Gastrocnemius medialis (tissue), 4 donors: ENCODE data around the gene CRYAA. TPM values are rescaled to one million over a fixed set of nuclear protein-coding genes. Genes with fewer than 3 reads are reported as not detected.
"Not testable (repeated sequence)": the region's sequence is repeated elsewhere in the genome, so short reads cannot be mapped to it uniquely, and the experiment has no call there.

Experiments used
- ATAC-seq, 2 donors: fragments of 150-250 bp; one replicate each; pipeline ENCODE4 v1.9.1; 2016
- DNase-seq, 2 donors: peaks; one replicate each; pipeline ENCODE4 v3.0.0-alpha.2; 2019
- H3K27ac ChIP-seq, 4 donors: fragments of 200-600 bp; sonication (generic); 1 replicate in 1 of 4; 2 replicates in 3 of 4; pipeline ENCODE4 v1.5.1; 2016 to 2018; ENCODE audit warnings: mild to moderate bottlenecking in 2 of 4, moderate library complexity in 1 of 4
- H3K27me3 ChIP-seq, 3 donors: fragments of 200-600 bp; sonication (generic) in 2 of 3; 1 replicate in 1 of 3; 2 replicates in 2 of 3; pipeline versions ENCODE4 v1.5.1 to v1.6.0; 2016 to 2019; ENCODE audit warnings: mild to moderate bottlenecking in 1 of 3, moderate library complexity in 1 of 3
- H3K36me3 ChIP-seq, 2 donors: fragments of 200-600 bp; sonication (generic) in 1 of 2; one replicate each; pipeline ENCODE4 v1.5.1; 2017 to 2018
- H3K4me1 ChIP-seq, 2 donors: fragments of 200-600 bp; sonication (generic) in 1 of 2; one replicate each; pipeline ENCODE4 v1.5.1; 2016 to 2017; ENCODE audit warnings: mild to moderate bottlenecking in 2 of 2
- H3K4me3 ChIP-seq, 4 donors: fragments of 200-600 bp; sonication (generic) in 3 of 4; 1 replicate in 1 of 4; 2 replicates in 3 of 4; pipeline ENCODE4 v1.5.1; 2016 to 2019; ENCODE audit warnings: mild to moderate bottlenecking in 2 of 4
- H3K9me3 ChIP-seq, 3 donors: fragments of 200-600 bp; sonication (generic) in 2 of 3; 1 replicate in 1 of 3; 2 replicates in 2 of 3; pipeline ENCODE4 v1.5.1; 2016 to 2019
- POLR2A ChIP-seq, 2 donors: fragments of 450-650 bp; IDR thresholded peaks; one replicate each; pipeline ENCODE4 v1.6.1; 2017; ENCODE audit warnings: antibody characterized with exemption in 2 of 2, mild to moderate bottlenecking in 2 of 2, moderate library complexity in 2 of 2
- in situ Hi-C, 4 donors: fragments of 200-750 bp; cut with MboI; loops; one replicate each; pipeline versions ENCODE4 v1.15.0 to v1.8.0; 2017; ENCODE audit warnings: low sequenced_read_pairs in 4 of 4
- intact Hi-C: fragments of 100-400 bp; cut with DNase I; formaldehyde crosslinking; loops from one replicate; pipeline ENCODE4 v1.15.1; 2023; ENCODE audit warnings: low total_unique reads
- total RNA-seq, 4 donors: library from RNA; depleted of rRNA; stranded (reverse); fragments of >200 nt; gene quantifications; one replicate each; pipeline versions ENCODE4 v1.1.0 to v1.2.3, GENCODE V29; 2016
- TF ChIP-seq, protein P1 (sequence below), 5 experiments: fragments of 450-650 bp in 3 of 5; fragments of 200-600 bp in 2 of 5; sonication (generic) in 2 of 5; IDR thresholded peaks in 4 of 5; conservative IDR thresholded peaks in 1 of 5; 1 replicate in 4 of 5; 2 replicates in 1 of 5; pipeline ENCODE4 v1.5.1; 2016 to 2019; ENCODE audit warnings: antibody characterized with exemption in 5 of 5, mild to moderate bottlenecking in 3 of 5, moderate library complexity in 3 of 5

CRYAA gene
- total RNA-seq, 4 donors from 2014 or later, result not detected

DNA sequence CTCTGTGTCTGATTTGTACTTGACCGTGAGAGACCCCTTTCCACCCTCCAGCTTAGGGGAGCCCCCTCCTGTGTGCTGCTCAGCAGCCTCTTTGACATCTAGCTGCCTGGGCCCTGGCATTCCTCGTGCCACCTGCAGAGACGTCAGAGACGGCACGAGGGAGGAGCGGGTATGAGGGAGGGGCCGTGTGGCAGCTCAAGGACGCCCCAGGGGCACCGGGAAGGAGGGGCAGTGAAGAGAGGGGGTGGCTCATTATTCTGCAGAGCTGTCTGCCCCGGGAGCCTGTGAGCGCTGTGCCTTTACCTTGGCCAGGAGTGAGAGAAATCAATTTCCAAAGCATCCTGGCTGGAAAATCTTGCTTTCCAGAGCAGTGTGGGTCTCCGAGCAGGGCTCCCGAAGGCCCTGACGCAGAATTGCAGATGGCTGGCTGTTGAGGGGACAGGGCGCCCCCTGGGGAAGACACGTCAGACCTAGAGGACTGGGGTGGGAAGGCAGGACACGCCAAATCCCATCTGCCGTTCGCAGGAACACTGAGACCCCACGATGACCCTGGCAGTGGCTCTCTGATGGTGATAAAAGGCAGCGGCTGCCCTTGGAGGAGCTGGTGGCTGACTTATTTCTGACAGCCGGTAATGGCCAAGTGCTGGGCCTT, 9.5 kb downstream of the CRYAA start:
- H3K4me3 ChIP-seq, H3K27ac ChIP-seq, H3K36me3 ChIP-seq, intact Hi-C loops, ATAC-seq, H3K27me3 ChIP-seq, H3K9me3 ChIP-seq, H3K4me1 ChIP-seq, DNase-seq, in situ Hi-C loops: not testable (repeated sequence)

DNA sequence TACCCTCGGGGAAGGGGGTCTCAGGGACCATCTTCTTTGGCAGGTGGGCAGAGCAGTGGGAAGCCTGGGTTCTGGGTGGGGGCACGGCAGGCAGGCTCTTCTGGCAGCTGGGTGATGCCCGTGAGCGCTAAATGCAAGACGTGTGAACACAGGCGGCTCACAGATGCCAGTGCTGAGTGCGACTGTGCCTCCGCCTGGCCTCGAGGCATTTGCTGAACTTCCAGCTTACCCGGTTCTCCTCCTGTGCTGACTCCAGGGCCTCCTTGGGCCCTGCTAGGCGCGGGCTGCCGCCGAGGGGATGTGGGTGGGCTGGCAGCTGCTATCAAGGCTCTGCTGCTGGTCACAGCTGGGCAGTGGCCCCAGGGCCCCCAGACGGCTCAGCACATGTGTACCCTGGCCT, 12.2 kb downstream of the CRYAA start:
- H3K27ac ChIP-seq, in situ Hi-C loops, H3K36me3 ChIP-seq, DNase-seq, intact Hi-C loops, H3K9me3 ChIP-seq, H3K27me3 ChIP-seq, H3K4me1 ChIP-seq, H3K4me3 ChIP-seq, ATAC-seq: not testable (repeated sequence)

DNA sequence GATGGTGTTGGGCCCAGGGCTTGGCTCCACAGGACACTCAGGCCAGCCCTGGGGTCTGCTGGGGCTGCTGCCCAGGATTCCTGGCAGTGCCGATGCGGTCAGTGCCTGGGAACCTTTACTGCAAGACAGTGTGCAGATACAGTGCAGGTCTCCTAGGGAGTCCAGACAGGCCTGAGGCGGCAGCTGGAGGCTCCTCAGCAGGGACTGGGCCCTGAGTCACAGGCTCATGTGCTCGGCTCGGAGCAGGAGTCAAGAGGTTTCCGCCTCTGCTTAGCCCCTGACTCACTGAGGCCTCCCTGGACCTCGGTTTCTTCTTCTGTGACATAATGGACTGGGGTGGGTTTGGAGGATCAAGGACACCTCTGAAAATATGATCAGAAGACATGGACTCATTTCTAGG, 18.5 kb downstream of the CRYAA start:
- H3K4me3 ChIP-seq, ATAC-seq, intact Hi-C loops, in situ Hi-C loops, H3K27ac ChIP-seq, DNase-seq, H3K36me3 ChIP-seq, H3K9me3 ChIP-seq, H3K4me1 ChIP-seq: not testable (repeated sequence)
- peaks cover 5 to 13% (median 13%) of the 10 kb centered on the region in 3 donors for H3K27me3 ChIP-seq

DNA sequence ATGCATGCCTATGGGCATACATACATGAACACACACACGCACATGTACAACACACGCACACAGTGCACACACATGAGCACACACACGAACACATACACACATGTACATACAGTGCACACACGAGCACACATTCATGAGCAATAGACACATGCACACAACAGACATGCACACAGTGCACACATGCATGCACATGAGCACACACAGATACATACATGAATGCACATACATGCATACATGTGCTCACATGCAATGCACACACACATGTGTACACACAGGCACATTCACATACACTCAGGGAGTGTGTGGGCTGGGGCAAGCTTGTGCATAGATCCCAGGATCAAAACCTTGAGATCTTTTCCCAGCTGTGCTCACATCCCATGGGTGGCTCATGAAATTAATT, 18.9 kb downstream of the CRYAA start:
- no peaks in the 10 kb centered on the region for H3K9me3 ChIP-seq
- in situ Hi-C loops, result no loop called here
- ATAC-seq (no peak), DNase-seq (peak in 1 of 2 donors; percentile 2)
- H3K4me3 ChIP-seq, result no peak overlapping the region
- no peaks in the 10 kb centered on the region for H3K4me1 ChIP-seq
- H3K36me3 ChIP-seq, result no peaks in the 10 kb centered on the region
- intact Hi-C loops, result no loop called here
- H3K27me3 ChIP-seq, result peaks cover 5 to 16% (median 13%) of the 10 kb centered on the region in 3 donors
- TF ChIP-seq POLR2A (IDR thresholded peaks at IDR 0.05), result no peak
- no peak overlapping the region for H3K27ac ChIP-seq

DNA sequence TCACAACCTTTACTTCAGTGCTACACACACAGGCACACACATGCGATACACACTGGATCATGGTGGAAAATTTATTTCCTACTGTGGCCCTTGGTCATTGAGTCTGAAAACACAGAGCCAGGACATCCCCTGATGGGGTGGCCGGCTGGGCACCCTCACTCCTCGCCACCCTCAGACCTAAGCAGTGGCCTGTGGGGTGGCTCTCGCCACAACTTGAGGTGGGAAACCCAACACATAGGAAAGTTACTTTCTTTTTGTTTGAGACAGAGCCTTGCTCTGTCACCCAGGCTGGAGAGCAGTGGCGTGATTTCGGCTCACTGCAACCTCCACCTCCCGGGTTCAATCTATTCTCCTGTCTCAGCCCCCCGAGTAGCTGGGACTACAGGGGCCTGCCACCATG, 19.4 kb downstream of the CRYAA start:
- no peak for TF ChIP-seq POLR2A (IDR thresholded peaks at IDR 0.05)
- TF ChIP-seq, protein P1, sequence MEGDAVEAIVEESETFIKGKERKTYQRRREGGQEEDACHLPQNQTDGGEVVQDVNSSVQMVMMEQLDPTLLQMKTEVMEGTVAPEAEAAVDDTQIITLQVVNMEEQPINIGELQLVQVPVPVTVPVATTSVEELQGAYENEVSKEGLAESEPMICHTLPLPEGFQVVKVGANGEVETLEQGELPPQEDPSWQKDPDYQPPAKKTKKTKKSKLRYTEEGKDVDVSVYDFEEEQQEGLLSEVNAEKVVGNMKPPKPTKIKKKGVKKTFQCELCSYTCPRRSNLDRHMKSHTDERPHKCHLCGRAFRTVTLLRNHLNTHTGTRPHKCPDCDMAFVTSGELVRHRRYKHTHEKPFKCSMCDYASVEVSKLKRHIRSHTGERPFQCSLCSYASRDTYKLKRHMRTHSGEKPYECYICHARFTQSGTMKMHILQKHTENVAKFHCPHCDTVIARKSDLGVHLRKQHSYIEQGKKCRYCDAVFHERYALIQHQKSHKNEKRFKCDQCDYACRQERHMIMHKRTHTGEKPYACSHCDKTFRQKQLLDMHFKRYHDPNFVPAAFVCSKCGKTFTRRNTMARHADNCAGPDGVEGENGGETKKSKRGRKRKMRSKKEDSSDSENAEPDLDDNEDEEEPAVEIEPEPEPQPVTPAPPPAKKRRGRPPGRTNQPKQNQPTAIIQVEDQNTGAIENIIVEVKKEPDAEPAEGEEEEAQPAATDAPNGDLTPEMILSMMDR (IDR thresholded peaks at IDR 0.05 in 4 of 5, conservative IDR thresholded peaks at IDR 0.05 in 1 of 5), result no peak
- no peak for ATAC-seq
- intact Hi-C loops, result no loop called here
- peaks cover 5 to 18% (median 13%) of the 10 kb centered on the region in 3 donors for H3K27me3 ChIP-seq
- no peaks in the 10 kb centered on the region for H3K4me1 ChIP-seq
- no peaks in the 10 kb centered on the region for H3K36me3 ChIP-seq
- no peak overlapping the region for H3K27ac ChIP-seq
- no peaks in the 10 kb centered on the region for H3K9me3 ChIP-seq
- in situ Hi-C loops, result no loop called here
- no peak overlapping the region for H3K4me3 ChIP-seq
- DNase-seq, result no peak

DNA sequence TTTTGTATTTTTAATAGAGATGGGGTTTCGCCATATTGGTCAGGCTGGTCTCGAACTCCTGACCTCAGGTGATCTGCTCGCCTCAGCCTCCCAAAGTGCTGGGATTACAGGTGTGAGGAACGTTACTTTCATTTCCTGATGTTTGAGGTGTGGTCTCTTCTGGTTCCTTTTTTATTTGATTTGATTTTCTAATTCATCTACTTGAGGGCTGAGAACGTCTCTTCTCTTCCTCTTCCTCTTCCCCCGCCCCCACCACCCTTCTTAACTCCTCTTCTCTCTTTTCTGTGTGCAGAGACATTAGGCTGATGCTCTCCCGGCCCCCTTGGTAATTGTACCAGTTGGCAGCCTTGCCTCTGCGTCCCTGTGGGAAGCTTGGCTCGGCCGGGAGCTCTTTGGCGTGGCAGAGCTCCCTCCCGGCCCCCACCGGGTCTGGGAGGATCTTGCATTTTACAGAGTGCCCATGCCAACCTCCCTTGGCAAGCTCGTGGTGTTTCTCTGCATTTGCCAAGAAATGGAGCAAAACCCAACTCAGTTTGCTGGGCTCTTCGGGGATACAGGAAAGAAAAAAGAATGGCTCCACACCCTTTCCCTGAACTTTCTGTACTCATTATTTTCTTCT, 19.9 kb downstream of the CRYAA start:
- H3K27me3 ChIP-seq, result peaks cover 8 to 18% (median 16%) of the 10 kb centered on the region in 3 donors
- ATAC-seq (no peak), DNase-seq (peak in 1 of 2 donors; percentile 12)
- H3K4me1 ChIP-seq, result no peaks in the 10 kb centered on the region
- H3K27ac ChIP-seq, result no peak overlapping the region
- no peaks in the 10 kb centered on the region for H3K36me3 ChIP-seq
- no peak overlapping the region for H3K4me3 ChIP-seq
- intact Hi-C loops (no loop called here), in situ Hi-C loops (no loop called here)
- no peaks in the 10 kb centered on the region for H3K9me3 ChIP-seq
- TF ChIP-seq POLR2A (IDR thresholded peaks at IDR 0.05), result no peak
- TF ChIP-seq, protein P1 (IDR thresholded peaks at IDR 0.05 in 4 of 5, conservative IDR thresholded peaks at IDR 0.05 in 1 of 5), result no peak
